Spinal cord (tissue), 10 donors: ENCODE measurements around the gene CALY. TPM values are rescaled to one million over a fixed set of nuclear protein-coding genes. Genes with fewer than 3 reads are reported as not detected.

Source experiments
- DNase-seq, 6 donors: peaks; one replicate each; pipeline versions ENCODE4 v3.0.0 to v3.0.0-alpha.2; 2013 to 2015; ENCODE audit warnings: low spot score in 6 of 6, low read depth in 4 of 6
- H3K27ac ChIP-seq: one replicate; pipeline ENCODE4 v1.5.1; 2013; ENCODE audit warnings: low read depth, low read length, control low read depth
- H3K27me3 ChIP-seq: one replicate; pipeline ENCODE4 v1.6.1; 2013; ENCODE audit warnings: low read length; ENCODE audit not compliant: control insufficient read depth, insufficient read depth
- H3K36me3 ChIP-seq: one replicate; pipeline ENCODE4 v1.6.1; 2013; ENCODE audit warnings: low read length; ENCODE audit not compliant: control insufficient read depth, insufficient read depth
- H3K4me1 ChIP-seq: one replicate; pipeline ENCODE4 v1.6.1; 2013; ENCODE audit warnings: low read length; ENCODE audit not compliant: control insufficient read depth, insufficient read depth
- H3K4me3 ChIP-seq: one replicate; pipeline ENCODE4 v1.5.1; 2013; ENCODE audit warnings: low read depth, low read length, control low read depth
- H3K9me3 ChIP-seq: one replicate; pipeline ENCODE4 v1.6.1; 2013; ENCODE audit warnings: low read length; ENCODE audit not compliant: control insufficient read depth, insufficient read depth
- WGBS: methylation state at CpG from one replicate; pipeline ENCODE4 v1.1.5; 2013; ENCODE audit warnings: missing lambda C conversion rate; ENCODE audit not compliant: insufficient coverage; 5-methylcytosine and 5-hydroxymethylcytosine counted together
- polyA plus RNA-seq, 2 donors: library from polyadenylated mRNA; unstranded; fragments of 120-200 nt; gene quantifications; one replicate each; pipeline ENCODE4 v1.2.1, GENCODE V29; 2013; ENCODE audit not compliant: insufficient read length in 2 of 2
- total RNA-seq, 2 donors: library from RNA; depleted of rRNA in 1 of 2; stranded (reverse); fragments of 120-200 nt in 1 of 2; fragments of >200 nt in 1 of 2; gene quantifications; one replicate each; pipeline versions ENCODE4 v1.2.3 to v1.2.4, GENCODE V29; 2013 to 2014
- donor health status: healthy.

The CALY gene
- total and polyA plus RNA-seq, 4 donors: 15.9 to 251 (median 127) TPM

- H3K36me3 ChIP-seq: peaks cover 86% of the 10 kb centered on the region
- H3K27ac ChIP-seq: no peak overlapping the region
- DNase-seq: no peak
- 94% methylated on average over 13 of the region's 13 CpGs for WGBS
- H3K9me3 ChIP-seq: no peaks in the 10 kb centered on the region
- H3K4me3 ChIP-seq: no peak overlapping the region
- no peaks in the 10 kb centered on the region for H3K27me3 ChIP-seq
- H3K4me1 ChIP-seq: peaks cover 8% of the 10 kb centered on the region
Measured at GRCh38 chr10:133366751-133367150, 30.1 kb upstream of the CALY start.

DNA sequence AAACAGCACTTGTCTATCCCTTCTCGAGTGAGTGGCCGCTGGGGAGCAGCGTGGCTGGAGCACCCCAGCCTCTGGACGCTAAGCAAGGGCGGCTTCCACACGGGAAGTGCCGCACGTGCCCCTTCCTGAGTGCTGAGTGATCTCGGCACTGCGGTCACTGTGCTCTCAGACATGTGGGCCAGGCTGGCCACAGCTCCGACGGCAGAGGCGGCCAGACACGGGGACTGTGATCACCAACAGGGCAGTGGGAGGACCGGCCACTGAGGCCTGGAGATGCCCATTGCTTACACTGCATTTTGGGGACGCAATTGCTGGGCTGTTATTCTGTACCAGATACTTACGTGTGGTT is 29.4 kb upstream of the CALY start:
- H3K4me3 ChIP-seq: no peak overlapping the region
- H3K9me3 ChIP-seq: no peaks in the 10 kb centered on the region
- H3K4me1 ChIP-seq: peaks cover 3% of the 10 kb centered on the region
- no peaks in the 10 kb centered on the region for H3K27me3 ChIP-seq
- no peak for DNase-seq
- H3K36me3 ChIP-seq: peaks cover 84% of the 10 kb centered on the region
- no peak overlapping the region for H3K27ac ChIP-seq
- WGBS: 87% methylated on average over 17 of the region's 17 CpGs

DNA sequence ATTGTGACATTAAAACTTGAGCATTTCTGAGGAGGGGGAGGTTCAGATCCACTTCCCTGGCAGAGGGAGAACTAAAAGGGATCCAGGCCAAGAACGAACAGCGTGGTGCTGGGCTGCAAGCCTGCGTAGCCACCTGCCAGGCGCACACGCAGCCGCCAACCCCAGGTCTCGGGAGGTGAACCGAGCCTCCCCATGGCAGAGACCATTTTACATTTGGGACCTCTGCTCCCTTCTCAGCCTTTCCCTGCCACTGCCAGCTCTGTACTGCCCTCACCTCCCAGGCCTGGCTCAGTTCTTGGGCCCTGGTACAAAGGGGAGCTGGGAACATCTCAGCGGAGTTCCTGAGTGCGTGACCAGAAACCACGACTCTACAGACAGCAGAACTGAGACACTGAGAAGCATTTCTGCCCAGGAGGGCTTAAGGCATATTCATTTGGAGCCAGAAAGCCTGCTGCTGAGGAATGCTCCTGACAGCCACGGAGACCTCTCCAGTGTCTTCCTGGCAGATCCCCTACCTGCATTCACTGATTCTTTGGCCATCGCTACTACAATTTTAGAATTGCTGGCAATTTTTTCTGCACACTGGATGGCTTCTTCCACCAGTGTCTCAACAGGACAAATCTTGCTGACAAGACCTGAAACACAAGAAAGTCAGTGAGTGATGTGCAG is 28.9 kb upstream of the CALY start:
- Histone ChIP-seq H3K36me3 (peaks cover 82% of the 10 kb centered on the region), H3K9me3 (no peaks in the 10 kb centered on the region), H3K27ac (no peak overlapping the region), H3K27me3 (no peaks in the 10 kb centered on the region), H3K4me1 (peaks cover 3% of the 10 kb centered on the region), H3K4me3 (no peak overlapping the region)
- DNase-seq: peak in 1 of 6 donors; percentile 49
- WGBS: 85% methylated on average over 13 of the region's 13 CpGs

DNA sequence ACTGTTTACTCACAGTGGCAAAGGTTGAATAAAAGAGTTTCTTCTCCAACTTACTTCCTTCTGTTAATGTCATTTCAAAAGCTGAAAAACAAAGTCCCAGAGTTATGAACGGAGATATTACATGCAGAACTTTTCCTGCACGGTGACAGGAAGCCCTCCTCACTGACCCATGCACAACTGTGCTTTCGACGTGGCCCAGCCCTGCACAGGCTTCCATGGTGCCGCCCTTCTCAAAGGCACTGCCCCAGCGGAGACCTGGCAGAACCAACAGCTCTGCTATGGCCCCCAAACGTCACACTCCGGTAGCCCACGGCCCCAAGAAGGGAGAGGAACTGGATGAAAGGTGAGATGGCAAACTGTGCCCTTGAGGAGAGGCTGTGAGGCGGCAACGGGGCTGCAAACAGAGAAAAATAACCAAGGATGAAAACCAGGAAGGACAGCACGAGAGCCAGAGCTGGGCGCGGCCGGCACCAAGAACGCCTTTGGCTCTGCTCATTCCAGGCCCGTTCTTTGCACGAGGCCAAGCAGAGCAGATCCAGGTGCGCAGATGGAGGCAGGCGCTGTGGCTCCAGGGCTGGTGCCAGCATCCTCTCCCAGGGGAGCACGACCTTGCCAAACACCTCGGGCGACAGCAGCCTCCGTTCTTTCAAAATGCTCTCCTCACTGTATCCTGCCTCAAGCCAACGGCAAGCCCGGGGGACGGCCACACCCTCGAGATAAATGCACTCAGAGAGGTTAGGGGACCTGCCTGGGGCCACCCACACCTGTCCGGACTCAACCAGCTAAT is 28.1 kb upstream of the CALY start:
- no peaks in the 10 kb centered on the region for H3K9me3 ChIP-seq
- WGBS: 91% methylated on average over 27 of the region's 29 CpGs
- peaks cover 78% of the 10 kb centered on the region for H3K36me3 ChIP-seq
- no peak overlapping the region for H3K27ac ChIP-seq
- H3K27me3 ChIP-seq: no peaks in the 10 kb centered on the region
- H3K4me3 ChIP-seq: no peak overlapping the region
- H3K4me1 ChIP-seq: peaks cover 3% of the 10 kb centered on the region
- DNase-seq: peak in 1 of 6 donors; percentile 47

- no peaks in the 10 kb centered on the region for H3K27me3 ChIP-seq
- H3K27ac ChIP-seq: no peak overlapping the region
- 94% methylated on average over 13 of the region's 13 CpGs for WGBS
- no peaks in the 10 kb centered on the region for H3K9me3 ChIP-seq
- peaks cover 59% of the 10 kb centered on the region for H3K36me3 ChIP-seq
- H3K4me3 ChIP-seq: no peak overlapping the region
- peaks cover 3% of the 10 kb centered on the region for H3K4me1 ChIP-seq
- no peak for DNase-seq
Measured at GRCh38 chr10:133362846-133363245, 26.1 kb upstream of the CALY start.

- H3K27me3 ChIP-seq: no peaks in the 10 kb centered on the region
- H3K27ac ChIP-seq: no peak overlapping the region
- no peaks in the 10 kb centered on the region for H3K9me3 ChIP-seq
- 79% methylated on average over 18 of the region's 18 CpGs for WGBS
- H3K36me3 ChIP-seq: peaks cover 57% of the 10 kb centered on the region
- DNase-seq: no peak
- H3K4me3 ChIP-seq: no peak overlapping the region
- H3K4me1 ChIP-seq: peaks cover 10% of the 10 kb centered on the region
Measured at GRCh38 chr10:133361773-133362441, 25.2 kb upstream of the CALY start.

GRCh38 chr10:133361227-133361626 is 24.5 kb upstream of the CALY start:
- Histone ChIP-seq H3K4me1 (peaks cover 16% of the 10 kb centered on the region), H3K9me3 (no peaks in the 10 kb centered on the region), H3K36me3 (peaks cover 50% of the 10 kb centered on the region), H3K4me3 (no peak overlapping the region), H3K27me3 (peaks cover 2% of the 10 kb centered on the region), H3K27ac (no peak overlapping the region)
- no peak for DNase-seq
- WGBS: 90% methylated on average over 4 of the region's 5 CpGs

DNA sequence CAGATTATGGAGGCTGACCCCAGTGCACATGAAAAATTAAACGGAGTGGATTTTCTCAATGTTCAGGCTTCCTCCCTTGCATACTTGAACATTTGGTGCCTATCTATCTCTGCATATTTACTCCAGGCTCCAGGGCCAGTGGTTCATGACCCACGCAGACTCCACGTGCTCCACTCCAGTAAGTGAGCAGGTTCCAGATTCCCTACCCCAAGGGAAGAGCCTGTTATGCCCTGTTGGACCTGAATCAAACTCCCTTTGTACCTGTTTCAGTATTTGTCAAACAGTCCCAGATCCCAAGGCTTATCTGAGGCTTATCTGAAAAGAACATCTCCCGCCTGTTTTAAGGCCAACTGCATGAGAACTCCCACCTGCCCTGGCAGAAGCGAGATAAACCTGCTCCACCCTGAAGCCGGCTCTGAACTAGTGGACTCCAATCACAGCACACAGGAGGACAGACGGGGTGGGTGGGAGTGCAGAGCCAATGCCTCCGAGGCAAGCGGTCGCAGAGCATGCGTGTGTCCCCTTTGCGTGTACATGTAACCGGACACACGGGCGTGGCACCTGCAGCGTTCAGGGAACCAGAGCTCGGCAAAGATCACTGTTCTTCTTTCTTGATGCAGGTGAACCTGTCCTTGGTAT is 23.4 kb upstream of the CALY start:
- Histone ChIP-seq H3K4me3 (no peak overlapping the region), H3K27me3 (peaks cover 2% of the 10 kb centered on the region), H3K9me3 (no peaks in the 10 kb centered on the region), H3K36me3 (peaks cover 48% of the 10 kb centered on the region), H3K27ac (no peak overlapping the region), H3K4me1 (peaks cover 25% of the 10 kb centered on the region)
- DNase-seq: no peak
- WGBS: 91% methylated on average over 17 of the region's 17 CpGs

- 41% methylated on average over 5 of the region's 6 CpGs for WGBS
- Histone ChIP-seq H3K27me3 (peaks cover 2% of the 10 kb centered on the region), H3K4me3 (no peak overlapping the region), H3K9me3 (no peaks in the 10 kb centered on the region), H3K4me1 (peaks cover 27% of the 10 kb centered on the region), H3K27ac (no peak overlapping the region), H3K36me3 (peaks cover 48% of the 10 kb centered on the region)
- peak in 1 of 6 donors; percentile 29 for DNase-seq
Measured at GRCh38 chr10:133359554-133359971, 22.9 kb upstream of the CALY start.
